Endothelial cell of umbilical vein (primary cell): ENCODE measurements around the gene CHN2. TPM values are rescaled to one million over a fixed set of nuclear protein-coding genes. Genes with fewer than 3 reads are reported as not detected.

Source experiments
- BruUV-seq: library from RNA; stranded (reverse); fragments of 400-500 nt; replicated peaks from 2 replicates; lab custom pipeline; 2021; lab: Mats Ljungman, UMichigan
- CTCF ChIA-PET: fragments of 300-600, 350-600 bp; sonication (Branson Sonifier 250); formaldehyde crosslinking; loops from one replicate; lab custom pipeline; 2021; ENCODE audit warnings: antibody characterized with exemption, inconsistent platforms; lab: Charles Lee
- POLR2A ChIA-PET: fragments of 300-600, 350-600 bp; sonication (Branson Sonifier 250); formaldehyde crosslinking; loops from one replicate; lab custom pipeline; 2021; ENCODE audit warnings: antibody characterized with exemption, inconsistent platforms; lab: Charles Lee
- DNase-seq: peaks from one replicate; pipeline ENCODE4 v3.0.0-alpha.2; 2011; ENCODE audit warnings: low read depth, low spot score
- FAIRE-seq: peaks from 2 replicates; lab custom pipeline; 2011; peaks lifted over from hg19 to GRCh38; lab: Jason Lieb, UNC
- H2AFZ ChIP-seq: 2 replicates; pipeline ENCODE4 v1.6.0; 2012; ENCODE audit warnings: low read depth, low read length, control low read depth, inconsistent platforms
- H3K27ac ChIP-seq: 2 replicates; pipeline ENCODE4 v1.5.1; 2011; ENCODE audit warnings: low read depth, mild to moderate bottlenecking, control low read depth, low read length, moderate library complexity; ENCODE audit not compliant: insufficient read depth
- H3K27me3 ChIP-seq, 2 experiments: 2 replicates each; pipeline versions ENCODE4 v1.6.0 to v1.6.1; 2011; ENCODE audit warnings: low read length in 2 of 2, mixed read lengths in 1 of 2; ENCODE audit not compliant: control insufficient read depth in 2 of 2, insufficient read depth in 2 of 2
- H3K36me3 ChIP-seq, 2 experiments: 2 replicates in 1 of 2; 3 replicates in 1 of 2; pipeline ENCODE4 v1.5.1; 2011; ENCODE audit warnings: low read length in 2 of 2, mild to moderate bottlenecking in 1 of 2, moderate library complexity in 1 of 2; ENCODE audit not compliant: control insufficient read depth in 2 of 2, insufficient read depth in 2 of 2; ENCODE audit errors: extremely low read depth in 1 of 2
- H3K4me1 ChIP-seq: 3 replicates; pipeline ENCODE4 v1.5.1; 2011; ENCODE audit warnings: mild to moderate bottlenecking, low read length; ENCODE audit not compliant: control insufficient read depth, insufficient read depth; ENCODE audit errors: extremely low read depth
- H3K4me2 ChIP-seq: 2 replicates; pipeline ENCODE4 v1.6.1; 2011; ENCODE audit warnings: low read length, control low read depth, mixed read lengths; ENCODE audit not compliant: insufficient read depth
- H3K4me3 ChIP-seq, 3 experiments: fragments of 200-600 bp in 1 of 3; sonication (generic), shearing (Covaris generic) in 1 of 3; replicated peaks in 1 of 3; 2 replicates each; pipeline ENCODE4 v1.5.1; 2011 to 2016; ENCODE audit warnings: control low read depth in 3 of 3, low read length in 3 of 3, mild to moderate bottlenecking in 2 of 3, inconsistent platforms in 1 of 3, low read depth in 1 of 3, moderate library complexity in 1 of 3; ENCODE audit not compliant: insufficient read depth in 1 of 3
- H3K79me2 ChIP-seq: 2 replicates; pipeline ENCODE4 v1.6.0; 2012; ENCODE audit warnings: low read length, inconsistent platforms; ENCODE audit not compliant: control insufficient read depth, insufficient read depth
- H3K9ac ChIP-seq: replicated peaks from 2 replicates; pipeline ENCODE3; 2011; ENCODE audit warnings: low read length, control low read depth; ENCODE audit not compliant: insufficient read depth; ENCODE audit errors: extremely low read depth
- H3K9me1 ChIP-seq: replicated peaks from 3 replicates; pipeline ENCODE4 v1.6.0; 2011; ENCODE audit warnings: mild to moderate bottlenecking, low read length; ENCODE audit not compliant: control insufficient read depth, insufficient read depth; ENCODE audit errors: extremely low read depth
- H3K9me3 ChIP-seq: replicated peaks from 2 replicates; pipeline ENCODE4 v1.5.1; 2012; ENCODE audit warnings: low read length, inconsistent platforms; ENCODE audit not compliant: control insufficient read depth, insufficient read depth
- H4K20me1 ChIP-seq: replicated peaks from 2 replicates; pipeline ENCODE3; 2011; ENCODE audit warnings: mild to moderate bottlenecking, low read length; ENCODE audit not compliant: control insufficient read depth, insufficient read depth; ENCODE audit errors: extremely low read depth
- CTCF ChIP-seq, 2 donors: IDR thresholded peaks; 1 replicate in 1 of 2; 2 replicates in 1 of 2; pipeline ENCODE4 v1.5.1; 2011; ENCODE audit warnings: low read length in 2 of 2, mild to moderate bottlenecking in 2 of 2, moderate library complexity in 2 of 2, control low read depth in 1 of 2, inconsistent platforms in 1 of 2, low read depth in 1 of 2; ENCODE audit not compliant: insufficient read depth in 1 of 2; ENCODE audit errors: extremely low read depth in 1 of 2
- EZH2 ChIP-seq: IDR thresholded peaks from 2 replicates; pipeline ENCODE4 v1.6.1; 2012; ENCODE audit warnings: borderline replicate concordance, low read depth, mild to moderate bottlenecking, moderate library complexity, low read length, inconsistent platforms; ENCODE audit not compliant: severe bottlenecking
- FOS ChIP-seq: IDR thresholded peaks from 2 replicates; pipeline ENCODE4 v1.6.1; 2011; ENCODE audit warnings: mild to moderate bottlenecking, low read length, moderate library complexity, borderline replicate concordance; ENCODE audit not compliant: insufficient read depth
- GATA2 ChIP-seq: IDR thresholded peaks from 2 replicates; pipeline ENCODE4 v1.7.0; 2011; ENCODE audit warnings: low read depth, mild to moderate bottlenecking, moderate library complexity, mixed read lengths, low read length; ENCODE audit not compliant: insufficient read length, insufficient read depth
- JUN ChIP-seq: IDR thresholded peaks from 2 replicates; pipeline ENCODE4 v1.6.1; 2011; ENCODE audit warnings: borderline replicate concordance, low read depth; ENCODE audit not compliant: insufficient read length, insufficient read depth
- MAX ChIP-seq: IDR thresholded peaks from 2 replicates; pipeline ENCODE4 v1.6.1; 2011; ENCODE audit not compliant: insufficient read depth, insufficient read length
- MYC ChIP-seq: IDR thresholded peaks from one replicate; pipeline ENCODE4 v1.6.1; 2011; ENCODE audit warnings: mild to moderate bottlenecking, low read depth, low read length
- POLR2A ChIP-seq: IDR thresholded peaks from 2 replicates; pipeline ENCODE4 v1.6.1; 2012; ENCODE audit warnings: low read depth, mild to moderate bottlenecking, control low read depth, low read length
- POLR2AphosphoS5 ChIP-seq: IDR thresholded peaks from 2 replicates; pipeline ENCODE4 v1.6.1; 2012; ENCODE audit warnings: low read depth, mild to moderate bottlenecking, control low read depth, low read length, moderate library complexity; ENCODE audit not compliant: insufficient read depth
- dilution Hi-C: fragments of 300-500 bp; cut with MboI; formaldehyde crosslinking; loops from one replicate; pipeline ENCODE4 v1.15.0; 2019; ENCODE audit warnings: low sequenced_read_pairs; ENCODE audit not compliant: extremely low pct_ligation_motif_present
- intact Hi-C: fragments of 100-400 bp; cut with micrococcal nuclease; formaldehyde crosslinking; loops from one replicate; pipeline ENCODE4 v1.10.0; 2022
- polyA plus RNA-seq, 4 experiments: library from polyadenylated mRNA; depleted of rRNA in 3 of 4; stranded (reverse) in 3 of 4; unstranded in 1 of 4; fragments of >200 nt; gene quantifications; 2 replicates each; pipeline versions ENCODE4 v1.2.1 to v1.2.3, GENCODE V29; 2011 to 2012; ENCODE audit warnings: missing spikeins in 1 of 4
- total RNA-seq: library from RNA; stranded (reverse); gene quantifications from 2 replicates; pipeline ENCODE4 v1.2.3, GENCODE V29; 2021

Gene CHN2
- total and polyA plus RNA-seq, 2 donors (not counting 3 experiments of a cell fraction or from before 2014, with no cell fraction given): 1.4 to 5.0 TPM

- H3K79me2 ChIP-seq: no peaks in the 10 kb centered on the region
- intact Hi-C loops: no loop called here
- no peak overlapping the region for H3K4me3 ChIP-seq
- peaks cover 0 to 1% of the 10 kb centered on the region in 2 experiments for H3K27me3 ChIP-seq
- H3K9me3 ChIP-seq: no peaks in the 10 kb centered on the region
- no peak for FAIRE-seq
- no peak overlapping the region for H3K27ac ChIP-seq
- ChIA-PET POLR2A (no interaction called here), CTCF (no interaction called here)
- no peak overlapping the region for H3K4me2 ChIP-seq
- TF ChIP-seq MYC: no peak
- no peak for TF ChIP-seq GATA2
- TF ChIP-seq FOS: no peak
- H3K9me1 ChIP-seq: no peaks in the 10 kb centered on the region
- no peaks in the 10 kb centered on the region for H3K4me1 ChIP-seq
- BruUV-seq: no TSS peak
- H3K9ac ChIP-seq: no peak overlapping the region
- no peaks in the 10 kb centered on the region for H4K20me1 ChIP-seq
- H2AFZ ChIP-seq: no peak overlapping the region
- H3K36me3 ChIP-seq: no peaks in the 10 kb centered on the region
- no peak for DNase-seq
- dilution Hi-C loops: no loop called here
Measured at GRCh38 chr7:29459589-29459988, 265.0 kb downstream of the CHN2 start.

- CTCF ChIA-PET: interaction anchor here (1.0 kb wide), 1 partner anchor 14 kb away, joined by 4 read pairs; no protein-coding TSS in a partner anchor
- no peak for FAIRE-seq
- no peak for TF ChIP-seq POLR2AphosphoS5
- TF ChIP-seq MAX: no peak
- no peak for TF ChIP-seq POLR2A
- no peak for TF ChIP-seq GATA2
- TF ChIP-seq JUN: no peak
- no peak for TF ChIP-seq MYC
- no peak for TF ChIP-seq CTCF (IDR thresholded peaks at IDR 0.05; ENCODE audit: extremely low read depth in 1 of 2, insufficient read depth in 1 of 2, low read depth in 1 of 2, low read length in 2 of 2)
- TF ChIP-seq EZH2: no peak
- TF ChIP-seq FOS: no peak
Measured at GRCh38 chr7:29461996-29462395, 267.4 kb downstream of the CHN2 start.

More at GRCh38 chr7:29461996-29462395, 267.4 kb downstream of the CHN2 start:
- no peaks in the 10 kb centered on the region for H3K9me1 ChIP-seq
- no peaks in the 10 kb centered on the region for H3K9me3 ChIP-seq
- no peak overlapping the region for H2AFZ ChIP-seq
- POLR2A ChIA-PET: no interaction called here
- no peak for DNase-seq
- H3K4me2 ChIP-seq: no peak overlapping the region
- BruUV-seq: no TSS peak
- no peaks in the 10 kb centered on the region for H3K36me3 ChIP-seq
- no peak overlapping the region for H3K9ac ChIP-seq
- dilution Hi-C loops: no loop called here
- H3K79me2 ChIP-seq: no peaks in the 10 kb centered on the region
- no peak overlapping the region for H3K27ac ChIP-seq
- H3K4me1 ChIP-seq: peaks cover 8% of the 10 kb centered on the region
- no peak overlapping the region for H3K4me3 ChIP-seq
- intact Hi-C loops: no loop called here
- no peaks in the 10 kb centered on the region for H4K20me1 ChIP-seq
- peaks cover 0 to 1% of the 10 kb centered on the region in 2 experiments for H3K27me3 ChIP-seq
